ENCODE measurements around the gene HGF.
"Not testable (repeated sequence)": the region's sequence is repeated elsewhere in the genome, so short reads cannot be mapped to it uniquely, and the experiment has no call there.

The HGF gene

GRCh38 chr7:81775560-81775959, 5.7 kb upstream of the HGF start:
- DNase-seq: no peak

DNA sequence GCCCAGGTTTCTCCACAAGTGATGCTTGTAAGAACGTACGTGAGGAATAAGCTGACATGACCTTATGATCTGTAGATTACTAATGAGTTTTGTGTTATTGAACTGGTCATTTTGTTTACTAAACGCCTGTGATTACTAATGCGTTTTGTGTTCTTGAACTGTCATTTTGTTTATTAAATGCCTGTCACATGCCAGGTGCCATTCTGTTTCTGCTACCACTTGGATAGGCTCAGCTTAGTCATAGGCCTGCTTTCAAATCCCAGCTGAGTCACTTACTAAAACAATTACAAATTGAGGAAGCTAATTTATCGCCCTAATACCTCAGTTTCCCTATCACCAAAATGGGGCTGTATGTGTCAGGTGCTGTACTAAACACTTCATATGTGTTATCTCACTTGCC, 4.7 kb upstream of the HGF start:
- DNase-seq: no peak

DNA sequence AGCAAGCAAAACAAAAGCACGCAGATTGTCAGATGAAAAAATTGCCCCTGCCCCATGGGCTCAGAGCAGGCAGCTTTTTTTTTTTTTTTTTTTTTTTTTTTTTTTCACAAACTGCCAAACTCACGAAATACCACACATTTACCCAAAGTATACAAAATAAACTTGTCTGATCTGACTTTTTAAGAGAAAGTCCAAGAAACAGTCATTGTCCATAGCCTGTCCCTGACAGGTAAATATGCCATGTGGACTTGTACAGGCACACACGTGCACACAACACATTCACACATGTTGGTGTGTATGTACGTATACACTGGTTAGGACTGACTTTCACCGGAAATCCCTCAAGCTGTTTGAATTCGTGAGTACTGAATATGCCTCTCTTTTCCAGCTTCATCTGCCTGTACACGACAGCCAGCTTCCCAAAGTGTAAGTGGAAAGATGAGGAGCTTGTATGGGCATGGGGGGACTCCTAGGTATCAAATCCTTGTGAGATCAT, 929 bp upstream of the HGF start:
- no peak for DNase-seq

- no peak for DNase-seq
Measured at GRCh38 chr7:81768951-81769778, 682 bp downstream of the HGF start.

- DNase-seq: no peak
Measured at GRCh38 chr7:81767926-81768325, 1.9 kb downstream of the HGF start.

DNA sequence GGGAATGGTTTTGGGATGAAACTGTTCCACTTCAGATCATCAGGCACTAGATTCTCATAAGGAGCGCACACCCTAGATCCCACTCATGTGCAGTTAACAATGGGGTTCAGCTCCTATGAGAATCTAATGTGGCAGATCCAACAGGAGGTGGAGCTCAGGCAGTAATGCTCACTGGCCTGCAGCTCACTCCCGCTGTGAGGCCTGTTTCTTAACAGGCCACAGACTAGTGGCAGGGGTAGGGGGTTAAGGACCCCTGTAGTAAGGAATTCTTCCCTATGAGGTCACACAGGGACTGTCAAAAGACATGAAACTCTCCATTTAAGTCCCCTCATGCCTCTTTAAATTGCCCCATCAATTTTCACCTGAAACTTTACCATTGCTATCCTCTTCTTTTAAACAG, 8.0 kb downstream of the HGF start:
- DNase-seq: no peak

- no peak for DNase-seq
Measured at GRCh38 chr7:81761031-81761430, 8.8 kb downstream of the HGF start.

- DNase-seq: no peak
Measured at GRCh38 chr7:81754918-81755696, 14.7 kb downstream of the HGF start.

- DNase-seq: no peak
Measured at GRCh38 chr7:81753392-81753791, 16.5 kb downstream of the HGF start.

- DNase-seq: no peak
Measured at GRCh38 chr7:81752318-81752714, 17.5 kb downstream of the HGF start.

GRCh38 chr7:81751619-81752317, 18.1 kb downstream of the HGF start:
- no peak for DNase-seq

GRCh38 chr7:81745637-81746036, 24.2 kb downstream of the HGF start:
- DNase-seq: no peak

- no peak for DNase-seq
Measured at GRCh38 chr7:81744389-81744788, 25.5 kb downstream of the HGF start.

DNA sequence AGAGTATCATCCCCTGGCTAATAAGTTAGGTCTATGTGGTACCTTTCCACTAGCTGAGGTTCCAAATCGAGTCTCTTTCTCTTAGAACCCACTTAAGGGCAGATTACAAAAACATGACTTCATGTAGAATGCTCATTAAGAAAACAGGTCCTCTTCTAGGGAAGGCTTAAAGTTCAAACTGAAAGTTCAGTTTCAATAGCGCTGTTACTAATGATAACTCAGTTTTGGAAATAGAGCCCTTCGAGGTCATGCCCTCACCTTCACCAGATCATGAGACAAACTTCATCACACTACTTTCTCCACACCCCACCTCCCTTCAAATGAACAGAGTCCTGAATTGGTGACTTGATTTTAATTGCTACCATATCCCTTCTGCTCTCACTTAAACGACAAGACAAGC, 26.2 kb downstream of the HGF start:
- DNase-seq: no peak

DNA sequence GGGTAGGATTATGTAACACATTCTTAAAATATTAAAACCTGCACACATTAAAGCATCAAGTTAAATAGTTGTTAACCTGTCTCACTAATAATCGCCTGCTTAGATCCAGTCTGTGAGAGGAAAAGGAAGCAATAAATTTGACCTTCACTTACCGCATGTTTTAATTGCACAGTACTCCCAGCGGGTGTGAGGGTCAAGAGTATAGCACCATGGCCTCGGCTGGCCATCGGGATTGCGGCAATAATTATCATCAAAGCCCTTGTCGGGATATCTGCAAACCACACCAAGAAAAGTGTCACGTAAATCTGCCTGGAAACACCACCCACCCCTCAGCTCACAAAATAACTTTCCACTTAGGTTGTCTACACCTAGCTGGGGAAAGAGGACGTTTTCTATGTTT, 26.6 kb downstream of the HGF start:
- no peak for DNase-seq

DNA sequence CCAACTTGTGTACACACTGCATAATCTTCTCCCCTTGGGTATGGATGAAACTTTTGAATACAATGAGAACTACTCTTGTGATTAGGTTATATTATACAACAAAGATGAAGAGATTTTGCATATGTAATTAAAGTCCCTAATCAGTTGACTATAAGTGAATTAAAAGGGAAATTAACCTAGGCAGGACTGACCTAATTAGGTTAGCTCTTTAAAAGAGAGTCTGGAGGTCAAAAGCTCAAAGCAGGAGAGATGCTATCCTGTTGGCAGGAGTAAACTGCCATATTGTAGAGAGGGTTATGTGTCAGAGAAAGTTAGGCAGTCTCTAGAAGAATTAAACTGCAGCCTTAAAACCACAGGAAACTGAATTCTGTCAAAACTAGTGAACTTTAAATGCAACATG, 29.4 kb downstream of the HGF start:
- no peak for DNase-seq

GRCh38 chr7:81736091-81736490, 33.8 kb downstream of the HGF start:
- no peak for DNase-seq

DNA sequence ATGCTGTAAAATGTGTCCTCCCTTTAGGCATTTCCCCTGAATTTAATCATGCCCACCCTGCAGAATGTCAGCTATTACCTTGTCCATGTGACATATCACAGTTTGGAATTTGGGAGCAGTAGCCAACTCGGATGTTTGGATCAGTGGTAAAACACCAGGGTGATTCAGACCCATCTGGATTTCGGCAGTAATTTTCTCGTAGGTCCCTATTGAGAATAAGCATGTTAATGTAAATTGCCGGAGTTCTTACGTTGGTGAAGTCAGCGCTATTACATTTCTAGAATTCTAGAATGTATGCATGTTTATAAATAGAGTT, 44.1 kb downstream of the HGF start:
- DNase-seq: no peak

GRCh38 chr7:81725003-81725811, 44.6 kb downstream of the HGF start:
- no peak for DNase-seq

- DNase-seq: not testable (repeated sequence)
Measured at GRCh38 chr7:81722250-81722649, 47.6 kb downstream of the HGF start.

GRCh38 chr7:81721437-81721836, 48.4 kb downstream of the HGF start:
- no peak for DNase-seq

DNA sequence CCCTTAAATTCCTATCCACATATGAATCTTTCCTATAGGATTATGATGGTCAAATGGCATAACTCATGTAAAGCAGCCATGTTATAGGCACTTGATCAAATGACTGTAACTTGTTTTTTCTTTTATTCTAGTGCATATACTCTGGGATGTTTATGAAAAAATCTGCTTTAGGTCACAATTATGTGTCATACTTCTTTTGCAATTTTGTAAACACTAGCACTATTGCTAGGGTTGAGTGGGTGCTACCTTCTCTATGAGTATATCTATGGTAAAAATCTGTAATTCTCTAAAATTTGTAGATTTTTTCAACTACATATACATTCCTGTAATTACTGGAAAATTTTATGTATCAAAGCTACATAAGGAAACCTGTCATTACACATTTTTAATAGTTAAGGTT, 50.0 kb downstream of the HGF start:
- DNase-seq: no peak

Data from stimulated activated naive CD4-positive, alpha-beta T cell treated with Interleukin-2 at 50 U/mL for 16 hours (primary cell).